ENCODE data around the gene NOTCH3. TPM values are rescaled to one million over a fixed set of nuclear protein-coding genes. Genes with fewer than 3 reads are reported as not detected.

Gene NOTCH3
- total RNA-seq, 2 donors from 2014 or later: 289 to 448 TPM

Other genes with a start within 250 kb of the NOTCH3 start
- not detected for gene SLC1A6, start 221.1 kb downstream of the NOTCH3 start, total RNA-seq
- gene CASP14, start 151.5 kb downstream of the NOTCH3 start, total RNA-seq: under 1 TPM in 1 of 2 donors, not detected in 1; 0.54 TPM
- gene OR1I1, start 118.8 kb downstream of the NOTCH3 start, total RNA-seq: not detected
- gene SYDE1, start 93.6 kb downstream of the NOTCH3 start, total RNA-seq: 10 to 100 TPM; 46.6 to 83.3 TPM
- gene EPHX3, start 31.5 kb upstream of the NOTCH3 start, total RNA-seq: 1 to 10 TPM in 1 of 2 donors, not detected in 1; 1.2 TPM
- gene BRD4, start 131.5 kb upstream of the NOTCH3 start, total RNA-seq: 10 to 100 TPM; 49.0 to 70.9 TPM
- 10 to 100 TPM; 18.7 to 54.9 TPM for gene AKAP8, start 178.8 kb upstream of the NOTCH3 start, total RNA-seq
- gene AKAP8L, start 218.0 kb upstream of the NOTCH3 start, total RNA-seq: 100 to 1,000 TPM; 163 to 247 TPM
- gene WIZ, start 249.0 kb upstream of the NOTCH3 start, total RNA-seq: 10 to 100 TPM; 37.8 to 45.3 TPM